H1 (cell line): ENCODE results near the gene SEL1L.

Experiments used
- BACH1 ChIP-seq: IDR thresholded peaks from 2 replicates; pipeline ENCODE4 v1.6.1; 2012; ENCODE audit warnings: low read length, improper control_type of control experiment
- CBX5 ChIP-seq: fragments of 300-800, 300-1000 bp; sonication (generic); IDR thresholded peaks from 2 replicates; pipeline ENCODE4 v1.7.1; 2016; ENCODE audit warnings: antibody characterized with exemption, low read length, low read depth
- CREB1 ChIP-seq: IDR thresholded peaks from 2 replicates; pipeline ENCODE4 v1.6.1; 2012; ENCODE audit warnings: inconsistent platforms
- CTCF ChIP-seq, 3 experiments: IDR thresholded peaks; 1 replicate in 2 of 3; 2 replicates in 1 of 3; pipeline versions ENCODE4 v1.5.1 to v1.6.1; 2011; ENCODE audit warnings: low read length in 3 of 3, mild to moderate bottlenecking in 3 of 3, inconsistent platforms in 2 of 3, low read depth in 1 of 3, moderate library complexity in 1 of 3; ENCODE audit not compliant: insufficient read depth in 1 of 3; ENCODE audit errors: control extremely low read depth in 1 of 3
- EGR1 ChIP-seq: IDR thresholded peaks from 2 replicates; pipeline ENCODE4 v1.6.1; 2011; ENCODE audit warnings: low read depth, low read length, borderline replicate concordance
- EP300 ChIP-seq, 2 experiments: IDR thresholded peaks; 1 replicate in 1 of 2; 2 replicates in 1 of 2; pipeline ENCODE4 v1.6.1; 2011 to 2012; ENCODE audit warnings: low read depth in 2 of 2, low read length in 2 of 2, mild to moderate bottlenecking in 2 of 2, borderline replicate concordance in 1 of 2, inconsistent platforms in 1 of 2, moderate library complexity in 1 of 2
- JUND ChIP-seq: IDR thresholded peaks from 2 replicates; pipeline ENCODE4 v1.6.1; 2011; ENCODE audit warnings: mild to moderate bottlenecking, improper control_type of control experiment, low read length
- POLR2A ChIP-seq, 2 experiments: IDR thresholded peaks; 1 replicate in 1 of 2; 2 replicates in 1 of 2; pipeline ENCODE4 v1.6.1; 2011; ENCODE audit warnings: low read depth in 2 of 2, low read length in 2 of 2, mild to moderate bottlenecking in 2 of 2; ENCODE audit errors: control extremely low read depth in 1 of 2
- POLR2AphosphoS5 ChIP-seq: IDR thresholded peaks from 2 replicates; pipeline ENCODE4 v1.6.1; 2011; ENCODE audit warnings: low read depth, low read length
- RAD21 ChIP-seq, 2 experiments: IDR thresholded peaks in 1 of 2; conservative IDR thresholded peaks in 1 of 2; 2 replicates each; pipeline ENCODE4 v1.6.1; 2011; ENCODE audit warnings: low read depth in 2 of 2, low read length in 2 of 2, improper control_type of control experiment in 1 of 2, inconsistent platforms in 1 of 2, mild to moderate bottlenecking in 1 of 2, moderate library complexity in 1 of 2
- SUZ12 ChIP-seq: fragments of 200-600 bp; sonication (generic); IDR thresholded peaks from 2 replicates; pipeline ENCODE4 v1.6.1; 2012; ENCODE audit warnings: mild to moderate bottlenecking, inconsistent platforms, low read length, moderate library complexity, mixed read lengths
- USF2 ChIP-seq: IDR thresholded peaks from 2 replicates; pipeline ENCODE4 v1.6.1; 2011; ENCODE audit warnings: low read length, improper control_type of control experiment
- YY1 ChIP-seq: IDR thresholded peaks from 2 replicates; pipeline ENCODE4 v1.6.1; 2011; ENCODE audit warnings: low read depth, mild to moderate bottlenecking, low read length
- ZNF274 ChIP-seq: IDR thresholded peaks from 2 replicates; pipeline ENCODE4 v1.7.0; 2012; ENCODE audit warnings: low read length, borderline replicate concordance; ENCODE audit errors: extremely low read depth

- TF ChIP-seq POLR2AphosphoS5 (no peak), EP300 (IDR thresholded peaks at IDR 0.05; ENCODE audit: borderline replicate concordance in 1 of 2, low read depth in 2 of 2, low read length in 2 of 2) (no peak), BACH1 (no peak), JUND (no peak), CTCF (IDR thresholded peaks at IDR 0.05; ENCODE audit: control extremely low read depth in 1 of 3, insufficient read depth in 1 of 3, low read depth in 1 of 3, low read length in 3 of 3) (peak; percentile 58 to 88 (median 81)), EGR1 (no peak), SUZ12 (no peak), POLR2A (IDR thresholded peaks at IDR 0.05; ENCODE audit: control extremely low read depth in 1 of 2, low read depth in 2 of 2, low read length in 2 of 2) (no peak), YY1 (no peak), RAD21 (IDR thresholded peaks at IDR 0.05 in 1 of 2, conservative IDR thresholded peaks at IDR 0.05 in 1 of 2; ENCODE audit: low read depth in 2 of 2, low read length in 2 of 2) (peak; percentile 93 to 94), USF2 (no peak), CREB1 (no peak), ZNF274 (no peak), CBX5 (no peak)
These were observed 80.4 kb downstream of the SEL1L start for GRCh38 chr14:81453166-81453766.
